NCI-H2227 (cell line): ENCODE measurements around the gene GIMAP8.
A peak's percentile ranks its signal among the peaks of the same experiment; 100 is the strongest.

Source experiments
- DNase-seq: peaks from one replicate; lab custom pipeline; 2025; ENCODE audit not compliant: unreplicated experiment; lab: John Stamatoyannopoulos, UW

The GIMAP8 gene

DNA sequence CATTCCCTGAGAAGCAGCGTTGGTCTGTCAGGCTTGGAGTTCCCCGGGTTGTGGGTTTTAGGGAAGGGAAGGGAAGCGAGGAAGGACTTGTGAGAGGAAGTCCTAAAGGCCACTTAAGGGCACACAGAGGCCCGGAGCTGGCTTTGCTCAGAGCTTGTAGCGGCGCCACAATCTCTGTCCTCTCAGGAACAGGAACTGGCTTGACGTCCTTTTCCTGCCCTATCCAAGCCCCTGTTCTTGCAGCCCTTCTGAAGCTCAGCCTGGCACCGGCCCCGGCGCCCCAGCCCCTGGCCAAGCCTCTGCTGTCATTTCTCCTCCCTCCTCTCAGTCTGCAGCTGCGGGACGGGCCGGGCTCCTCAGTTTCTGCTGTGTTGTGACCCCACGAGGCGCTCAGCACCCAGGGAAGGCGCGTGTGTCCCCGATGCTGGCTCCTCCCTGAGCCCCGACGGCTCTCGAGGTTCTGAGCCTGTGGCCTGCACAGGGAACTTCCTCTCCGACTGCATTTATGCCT is at the start of gene GIMAP8:
Gene GIMAP8 (plus strand): TSS at position 140 of the 511 bp plus-strand sequence. CDS start 16,069 bp downstream, outside the sequence.
- no peak for DNase-seq

DNA sequence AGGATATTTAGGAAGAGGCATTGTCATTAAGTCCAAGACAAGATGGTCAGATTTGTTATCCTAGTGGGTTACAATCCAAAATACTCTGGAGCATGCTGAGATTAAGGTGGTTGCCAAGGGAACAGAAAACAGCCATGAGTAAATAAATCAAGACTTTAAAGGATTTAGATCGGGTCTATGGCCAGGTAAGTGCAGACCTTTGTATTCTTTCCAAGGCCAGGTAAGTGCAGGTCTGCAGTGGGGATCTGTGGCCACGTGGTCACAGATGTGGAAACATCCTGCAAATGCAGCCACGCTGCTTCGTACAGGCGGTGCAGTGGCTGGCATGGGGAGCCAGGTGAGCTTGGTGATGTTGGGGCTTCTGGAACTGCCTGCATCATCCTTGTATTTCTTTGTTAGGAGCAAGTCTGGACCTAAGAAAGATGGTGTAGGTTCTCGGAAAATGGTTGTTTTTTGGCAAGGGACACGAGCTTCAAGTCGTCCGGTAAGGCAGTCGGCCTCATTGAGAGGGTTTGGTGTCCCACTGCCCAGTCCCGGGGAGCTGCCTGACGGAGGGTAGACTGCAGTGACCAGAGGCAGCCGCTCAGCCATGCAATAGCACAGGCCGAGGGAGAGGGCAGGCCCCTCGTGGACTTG is 49.5 kb upstream of the GIMAP8 start:
- DNase-seq: no peak

DNA sequence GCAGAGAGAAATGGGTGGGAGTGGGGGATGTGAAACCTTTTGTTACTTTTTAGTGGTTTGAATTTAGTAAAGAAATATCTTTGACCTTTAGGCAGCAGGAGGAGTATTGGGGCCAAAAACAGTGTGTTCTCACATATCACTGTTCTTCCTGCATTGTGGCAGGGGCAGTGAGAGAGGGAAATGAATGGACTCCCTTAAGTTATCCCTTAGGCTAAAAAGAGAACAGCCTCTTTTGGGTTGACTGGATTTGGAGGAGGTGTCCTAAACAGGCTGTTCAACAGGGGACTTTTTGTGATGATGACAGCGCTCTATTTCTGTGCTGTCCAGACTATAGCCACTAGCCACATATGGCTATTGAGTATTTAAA is 49.0 kb upstream of the GIMAP8 start:
- no peak for DNase-seq

DNA sequence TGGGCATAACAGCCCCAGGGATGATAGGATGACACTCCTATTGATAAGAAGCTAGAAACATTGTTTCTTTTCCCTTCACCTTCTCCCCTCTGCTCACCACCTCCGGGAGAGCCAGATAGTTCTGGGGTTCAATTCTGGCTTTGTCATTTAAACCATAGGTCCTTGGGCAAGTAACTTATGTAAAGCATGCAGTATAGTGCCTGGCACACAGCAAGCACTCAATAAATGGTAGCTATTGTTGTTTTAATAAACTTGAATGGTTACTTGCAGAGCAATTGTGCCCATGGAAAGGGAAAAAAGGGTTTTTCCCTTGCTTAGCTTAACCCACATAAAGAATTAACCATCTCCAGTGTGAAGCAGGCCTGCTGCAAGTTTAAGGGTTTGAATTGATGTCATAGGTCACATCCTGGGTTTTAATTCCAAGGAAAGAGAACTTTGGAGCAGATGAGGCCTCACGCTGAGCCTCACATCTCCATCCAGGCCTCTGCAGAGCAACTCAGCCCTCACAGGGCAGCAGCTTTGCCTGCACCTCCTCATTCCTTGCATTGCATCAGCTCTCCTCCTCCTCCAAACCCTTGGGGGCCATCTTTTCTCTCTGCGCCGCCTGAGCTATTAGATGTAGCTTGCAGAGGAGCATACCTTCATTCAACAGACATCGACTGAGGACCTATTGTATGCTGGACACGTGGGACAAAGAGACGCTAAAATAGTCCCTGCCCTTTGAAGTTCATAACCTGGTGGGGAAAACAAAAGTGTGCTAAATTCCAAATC is 48.4 kb upstream of the GIMAP8 start:
- no peak for DNase-seq

DNA sequence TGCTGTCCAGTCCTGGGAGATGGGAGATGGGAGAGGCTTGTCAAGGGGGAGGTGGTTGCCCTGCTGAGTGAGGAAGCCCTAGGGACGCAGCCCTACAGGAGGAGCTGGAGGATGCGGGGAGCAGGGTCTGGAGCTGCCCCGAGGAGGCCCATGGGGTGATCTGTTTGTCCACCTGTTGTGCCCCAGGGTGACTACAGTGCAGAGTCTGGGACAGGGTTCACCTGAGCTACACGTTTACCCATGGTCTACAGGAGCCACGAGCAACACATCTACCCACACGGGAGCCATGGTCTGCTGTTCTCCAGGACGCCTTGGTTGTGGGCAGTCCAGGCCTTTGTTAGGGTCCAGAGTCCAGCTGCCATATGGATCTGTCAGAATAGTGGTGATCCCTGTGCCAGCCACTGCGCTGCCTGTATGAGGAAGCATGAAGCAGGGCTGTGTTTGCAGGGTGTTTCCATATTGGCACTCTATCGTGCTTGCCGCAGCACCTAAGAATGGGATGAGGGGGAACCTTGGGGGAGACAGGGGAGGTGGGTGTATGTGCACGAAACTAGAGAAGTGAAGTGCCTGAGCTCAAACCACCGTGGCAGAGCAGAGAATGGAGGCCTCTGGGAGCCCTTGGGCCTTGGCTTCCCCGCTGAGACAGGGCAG is 47.6 kb upstream of the GIMAP8 start:
- DNase-seq: no peak

DNA sequence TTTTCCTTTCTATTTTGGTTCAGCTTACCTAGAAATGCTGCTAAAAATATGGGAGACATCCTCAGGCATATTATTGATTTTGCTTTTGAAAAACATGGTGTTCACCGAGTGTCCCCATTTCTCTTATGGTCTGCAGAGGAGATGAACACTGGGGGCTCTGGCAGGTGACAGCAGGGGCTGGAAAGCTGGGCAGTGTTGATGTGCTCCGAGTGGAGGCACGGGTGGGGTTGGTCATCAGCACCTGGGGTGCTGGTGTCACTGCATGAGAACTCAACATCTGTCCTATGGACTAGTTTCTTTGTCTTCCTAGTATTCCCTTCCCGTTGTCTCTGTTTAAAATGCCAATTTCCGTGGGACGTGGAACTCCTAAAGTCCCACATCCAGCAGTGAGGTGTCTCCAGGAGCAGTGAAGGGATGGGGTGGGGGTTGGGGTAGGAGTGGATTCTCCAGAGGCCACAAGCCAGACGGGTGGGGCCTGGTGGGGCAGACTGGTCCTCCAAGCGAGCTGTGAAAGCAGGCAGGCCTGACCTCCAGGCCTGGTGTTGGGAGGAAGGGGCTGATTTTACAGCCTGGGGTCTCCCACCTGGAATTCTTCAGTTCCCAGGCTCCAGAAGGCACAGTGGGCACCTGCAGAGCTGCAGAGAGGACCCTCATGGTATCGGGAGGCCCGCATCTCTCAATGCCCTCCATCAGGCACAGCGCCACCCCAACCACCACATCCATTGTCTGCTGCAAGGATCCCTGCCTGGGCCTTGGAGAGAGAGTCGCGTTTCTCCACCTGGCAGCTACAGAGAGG is 46.9 kb upstream of the GIMAP8 start:
- DNase-seq: no peak

DNA sequence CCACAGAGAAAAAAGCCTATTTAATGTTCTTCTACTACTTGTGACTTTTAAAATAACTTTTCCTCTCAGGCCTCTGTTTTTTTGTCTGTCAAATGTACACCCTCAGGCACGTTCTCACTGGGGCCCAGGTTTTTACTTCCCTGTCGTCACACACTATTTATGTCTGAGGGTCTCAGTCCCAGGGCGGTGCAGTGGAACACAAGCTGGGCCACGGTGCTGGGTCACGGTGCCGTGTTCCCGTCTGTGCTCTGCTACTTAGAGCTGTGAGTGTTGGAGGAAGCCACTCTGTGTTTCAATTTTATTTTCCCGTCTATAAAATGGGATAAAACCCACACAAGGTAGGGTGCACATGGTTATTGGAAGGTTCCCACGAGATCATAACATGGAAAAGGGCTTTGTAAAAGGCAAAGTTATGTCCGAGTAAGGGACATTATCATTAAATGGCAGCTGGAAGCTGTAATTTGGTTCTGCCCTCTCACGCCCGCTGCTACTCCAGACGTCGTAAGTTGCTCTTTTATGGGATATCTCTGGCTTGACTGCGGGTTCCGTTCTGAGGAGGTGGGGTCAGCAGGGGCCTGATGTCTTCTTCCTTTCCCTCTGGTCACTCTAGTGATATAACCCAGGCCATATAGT is 46.1 kb upstream of the GIMAP8 start:
- peak; percentile 37 for DNase-seq

DNA sequence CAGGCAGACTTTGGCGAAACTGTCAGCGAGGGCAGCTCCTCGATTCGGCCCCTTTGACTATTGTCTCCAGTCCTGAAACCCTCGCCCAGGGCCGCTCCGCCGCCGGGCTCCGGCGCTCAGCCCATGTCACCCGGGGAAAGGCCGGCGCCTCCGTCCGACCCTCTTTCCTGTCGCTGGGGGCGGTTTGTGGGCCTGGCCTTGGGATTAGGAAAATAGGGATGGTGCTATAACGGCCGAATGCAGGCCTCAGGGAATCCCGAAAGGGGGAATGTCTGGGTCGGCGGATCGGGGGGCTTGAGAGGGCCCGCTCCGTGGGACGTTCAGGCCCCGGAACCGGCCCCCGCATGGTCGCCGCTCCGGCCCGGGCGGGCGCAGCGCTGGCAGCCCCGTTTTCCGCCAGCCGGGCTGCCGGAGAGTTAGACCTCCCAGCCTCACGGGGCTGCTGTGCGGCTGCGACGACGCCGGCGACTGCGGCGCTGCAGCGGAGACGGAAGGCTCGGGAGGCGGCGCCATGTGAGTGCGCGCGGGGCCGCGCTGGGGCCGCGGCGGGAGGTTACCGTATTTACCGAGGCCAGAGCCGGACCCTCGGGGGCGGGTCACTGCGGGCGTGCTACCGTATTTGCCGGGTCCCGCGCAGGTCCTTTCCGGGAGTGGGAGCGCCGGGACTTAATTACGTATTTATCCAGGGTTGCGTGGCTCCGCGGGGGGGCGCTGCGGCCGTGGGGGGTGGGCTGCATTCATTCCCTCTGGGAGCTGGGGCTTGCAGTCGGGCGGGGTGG is 45.4 kb upstream of the GIMAP8 start:
- peak; percentile 95 for DNase-seq

DNA sequence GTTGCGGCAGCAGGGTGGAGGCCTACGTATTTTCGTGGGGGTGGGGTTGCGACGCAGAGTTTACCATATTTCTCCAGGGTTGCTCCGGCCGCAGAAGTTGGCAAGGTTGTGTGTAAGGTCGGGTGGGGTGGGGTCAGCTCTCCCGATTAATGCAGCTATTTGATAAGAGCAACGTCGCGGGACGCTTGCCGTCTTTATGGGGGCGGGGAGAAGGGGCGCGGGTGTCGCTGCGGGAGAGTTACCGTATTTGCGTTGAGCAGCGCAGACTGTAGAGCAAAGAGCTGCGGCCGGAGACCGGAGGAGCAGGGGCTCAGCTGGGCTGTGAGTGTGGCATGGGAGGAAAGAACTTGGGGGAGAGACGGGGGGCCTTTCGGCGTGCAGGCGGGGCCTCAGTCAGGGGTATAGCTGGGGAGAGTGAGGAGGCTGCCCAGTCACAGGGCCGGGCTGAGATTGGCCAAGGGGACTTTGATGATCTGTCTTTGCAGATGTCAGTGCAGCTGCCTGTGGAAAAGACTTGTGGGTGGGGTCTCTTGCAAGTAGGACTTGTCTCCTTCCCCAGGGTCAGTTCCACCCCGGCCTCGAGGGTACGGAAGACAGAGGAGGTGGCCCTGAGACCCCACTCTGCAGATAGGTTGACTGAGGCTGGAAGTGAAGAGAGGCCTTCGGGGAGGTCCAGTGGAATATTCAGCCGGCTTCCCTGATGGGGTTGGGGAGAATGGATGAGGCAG is 44.7 kb upstream of the GIMAP8 start:
- peak; percentile 72 for DNase-seq

DNA sequence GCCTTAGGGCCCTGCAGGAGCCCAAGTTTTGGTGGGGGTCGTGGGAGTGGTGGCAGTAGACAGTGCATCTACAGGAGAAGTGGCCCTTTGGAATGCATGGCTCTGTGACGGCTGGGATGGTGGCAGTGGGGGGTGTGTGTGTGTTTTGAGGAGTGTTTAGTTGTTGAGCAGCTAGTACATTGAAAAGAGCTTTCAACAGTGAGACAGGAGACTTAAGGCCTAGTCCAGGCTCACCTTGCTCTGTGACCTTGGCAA is 44.2 kb upstream of the GIMAP8 start:
- no peak for DNase-seq

DNA sequence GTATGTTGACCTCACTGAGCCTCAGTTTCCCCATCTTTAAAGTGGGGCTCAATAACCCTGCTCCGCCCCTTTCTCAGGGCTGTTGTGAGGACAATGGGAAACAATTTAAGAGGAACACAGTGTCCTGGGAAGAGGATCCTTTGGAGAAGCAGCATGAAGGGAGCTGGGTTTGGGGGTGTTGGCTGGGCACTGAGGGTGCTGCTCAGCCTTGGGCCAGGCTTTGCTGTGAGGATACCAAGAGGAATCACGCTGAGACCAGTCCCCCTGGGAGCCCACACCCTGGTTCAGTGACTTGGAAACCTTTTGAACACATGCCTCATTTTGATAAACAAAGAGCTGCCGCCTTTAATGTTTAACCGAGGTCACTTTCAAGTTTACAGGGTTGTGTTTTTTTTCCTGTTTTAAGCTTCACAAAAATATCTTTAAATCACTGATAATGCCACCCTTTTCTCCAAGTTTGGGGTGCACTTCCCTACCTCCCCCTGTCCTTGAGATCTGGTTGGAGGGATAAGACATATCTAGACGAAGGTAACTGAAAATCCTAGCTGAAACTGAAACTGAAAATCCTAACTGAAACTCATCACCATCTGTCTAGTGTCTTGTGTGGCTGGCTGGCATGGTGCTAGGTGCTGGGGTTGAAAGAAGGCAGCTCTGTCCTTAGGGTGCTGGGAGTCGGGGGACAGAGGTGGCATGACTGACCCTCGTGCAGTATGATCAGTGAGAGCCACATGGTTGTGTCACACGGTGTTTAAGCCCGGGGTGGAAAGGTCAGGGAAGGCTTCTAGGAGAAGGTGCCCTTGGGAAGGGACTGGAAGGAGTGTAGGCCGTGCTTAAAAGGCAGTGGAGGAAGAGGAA is 43.6 kb upstream of the GIMAP8 start:
- no peak for DNase-seq

DNA sequence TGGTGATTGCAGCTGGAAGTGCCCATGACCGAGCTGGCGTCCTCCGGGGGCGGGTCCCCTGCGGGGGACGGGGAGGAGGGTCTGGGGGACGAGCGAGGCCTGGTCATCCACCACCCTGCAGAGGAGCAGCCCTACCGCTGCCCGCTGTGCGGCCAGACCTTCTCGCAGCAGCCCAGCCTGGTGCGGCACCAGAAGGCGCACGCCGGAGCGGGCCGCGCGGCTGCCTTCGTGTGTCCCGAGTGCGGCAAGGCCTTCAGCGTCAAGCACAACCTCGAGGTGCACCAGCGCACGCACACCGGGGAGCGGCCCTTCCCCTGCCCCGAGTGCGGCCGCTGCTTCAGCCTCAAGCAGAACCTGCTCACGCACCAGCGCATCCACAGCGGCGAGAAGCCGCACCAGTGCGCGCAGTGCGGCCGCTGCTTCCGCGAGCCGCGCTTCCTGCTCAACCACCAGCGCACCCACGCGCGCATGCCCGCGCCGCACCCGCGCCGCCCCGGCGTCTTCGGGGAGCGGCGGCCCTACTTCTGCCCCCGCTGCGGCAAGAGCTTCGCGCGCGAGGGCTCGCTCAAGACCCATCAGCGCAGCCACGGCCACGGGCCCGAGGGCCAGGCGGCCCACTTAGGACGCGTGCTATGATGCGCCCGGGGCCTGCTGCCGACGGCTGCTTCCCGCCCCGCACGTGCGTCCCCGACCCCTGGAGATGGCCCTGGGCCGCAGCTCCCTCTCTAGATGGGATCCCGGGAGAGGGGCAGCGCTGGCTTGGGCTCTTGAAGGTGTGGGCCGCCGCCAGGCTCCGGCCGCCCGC is 42.6 kb upstream of the GIMAP8 start:
- no peak for DNase-seq

DNA sequence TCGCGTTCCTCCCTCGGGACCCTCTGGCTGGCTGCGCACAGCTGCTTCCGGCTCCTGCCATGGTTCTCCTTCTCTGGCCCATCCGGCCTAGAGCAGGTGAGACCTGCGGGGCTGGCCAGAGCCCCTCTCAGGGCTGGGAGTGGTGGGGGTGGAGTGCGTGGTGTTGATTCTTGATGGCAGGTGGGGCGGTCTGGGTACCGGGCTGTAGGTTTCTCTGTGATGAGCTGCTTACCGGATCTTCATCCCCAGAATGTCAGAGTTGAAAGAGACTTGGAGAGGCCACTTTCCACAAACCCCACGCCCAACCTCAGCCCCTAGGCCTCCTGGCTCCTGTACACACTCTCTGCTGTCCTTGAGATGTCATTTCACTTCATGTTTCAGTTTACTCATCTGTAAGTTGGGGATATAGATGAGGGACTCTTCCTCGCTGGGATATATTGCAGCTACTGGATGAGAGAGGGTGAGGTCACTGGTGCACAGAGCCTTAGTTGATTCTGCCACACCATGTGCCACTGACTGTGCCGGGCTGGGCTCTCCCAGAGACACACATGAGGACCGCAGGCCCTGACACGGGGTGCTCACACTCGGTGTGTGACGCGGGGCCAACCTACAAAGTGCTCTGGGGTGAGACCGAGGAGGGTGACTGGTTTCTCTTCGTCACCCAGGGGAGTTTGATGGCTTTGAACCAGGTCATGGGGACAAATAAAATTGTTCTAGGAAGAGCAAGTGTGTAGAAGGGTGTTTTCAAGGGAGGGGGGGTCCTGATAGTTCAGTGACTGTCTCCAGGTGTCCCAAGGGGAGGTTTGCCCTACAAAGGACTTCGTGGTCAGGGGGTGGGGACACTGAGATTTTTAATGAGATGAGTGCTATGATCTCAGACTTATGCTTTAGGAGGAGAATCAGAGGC is 41.8 kb upstream of the GIMAP8 start:
- DNase-seq: no peak

DNA sequence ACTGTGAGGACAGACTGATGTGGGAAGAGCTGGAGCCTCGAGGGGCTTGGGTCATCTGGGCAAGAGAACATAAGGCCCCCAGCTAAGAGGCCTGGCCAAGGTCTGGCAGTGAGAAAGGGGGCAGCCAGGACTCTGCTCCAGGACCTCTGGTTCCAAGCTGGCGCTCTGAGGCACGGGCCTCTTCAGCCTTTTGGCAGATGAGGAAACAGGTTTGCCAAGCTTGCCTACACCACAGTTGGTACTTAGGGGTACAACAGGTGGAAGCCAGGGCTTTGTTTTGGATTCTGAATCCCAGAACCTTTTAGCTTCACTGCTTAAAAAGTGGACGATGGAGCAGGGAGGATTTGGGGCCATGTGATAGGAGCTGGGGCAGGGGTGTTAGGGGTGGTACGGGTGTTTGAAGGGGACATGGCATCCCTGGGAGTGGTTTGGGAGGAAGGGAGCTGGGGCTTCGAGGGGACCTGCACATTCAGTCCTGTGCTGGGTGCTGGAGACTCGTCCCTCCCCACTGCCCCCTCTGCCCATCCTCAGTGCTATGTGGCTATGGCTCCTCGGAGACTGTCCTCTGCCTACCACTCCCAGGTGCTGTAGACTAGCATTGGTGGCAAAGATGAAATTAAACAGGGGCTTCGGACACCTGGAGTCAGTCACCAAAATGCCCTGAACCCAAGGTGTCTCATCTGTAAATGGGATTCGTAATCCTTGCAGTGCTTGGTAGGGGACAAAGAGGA is 41.0 kb upstream of the GIMAP8 start:
- DNase-seq: no peak

DNA sequence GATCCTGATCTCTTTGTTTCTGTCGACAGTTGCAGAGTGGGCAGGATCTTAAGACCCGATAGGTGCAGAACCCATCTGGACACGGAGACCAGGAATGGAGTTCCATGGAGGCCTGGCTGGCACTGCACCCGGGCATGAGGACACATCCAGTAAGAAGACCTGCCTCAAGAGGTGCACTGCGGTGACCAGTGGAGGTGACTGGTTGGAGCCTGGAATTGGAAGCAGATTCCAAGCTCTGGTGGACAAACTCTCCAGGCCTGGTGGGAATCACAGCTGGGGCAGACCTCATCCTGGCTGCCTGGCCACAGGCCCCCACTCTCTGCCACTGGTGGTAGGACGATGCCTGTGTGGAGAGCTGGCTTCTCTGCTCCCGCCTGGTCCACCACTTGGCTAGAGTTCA is 40.3 kb upstream of the GIMAP8 start:
- no peak for DNase-seq

DNA sequence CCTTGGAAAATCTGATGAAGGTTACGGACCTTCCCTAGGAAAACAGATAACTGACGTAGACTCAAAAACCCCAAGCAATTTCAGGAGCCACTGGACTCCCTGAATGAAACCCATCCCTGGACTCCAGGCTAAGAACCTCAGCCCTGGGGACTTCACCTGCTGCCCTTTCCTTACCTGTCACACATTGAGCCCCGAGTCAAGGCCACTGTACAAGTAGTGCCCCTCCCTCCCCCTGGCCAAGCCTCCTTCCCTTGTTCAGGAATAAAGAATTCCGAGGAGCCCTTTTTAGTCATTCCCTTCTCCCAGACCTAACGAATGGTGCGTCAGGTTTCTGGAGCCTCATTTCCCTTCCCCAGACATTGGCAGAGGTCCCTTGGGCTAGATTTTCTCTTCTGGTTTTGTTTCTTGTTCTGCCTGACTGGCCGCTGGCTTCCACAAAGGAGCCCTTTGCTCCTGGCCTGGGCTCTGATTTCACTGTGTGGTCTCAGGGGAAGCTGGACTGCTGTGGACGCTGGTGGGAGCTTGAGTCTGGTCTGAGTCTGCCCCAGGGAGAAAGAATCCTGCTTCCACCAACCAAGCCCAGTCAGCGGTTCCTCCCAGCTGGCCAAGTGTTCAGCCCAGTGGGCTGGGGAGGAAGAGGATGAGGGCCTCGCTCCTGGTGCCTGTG is 39.6 kb upstream of the GIMAP8 start:
- DNase-seq: no peak
